WTC11 (cell line): Measurements from ENCODE around the gene FLT3LG. TPM values are rescaled to one million over a fixed set of nuclear protein-coding genes. Genes with fewer than 3 reads are reported as not detected.

Experiments used
- ATF1 ChIP-seq: sonication (generic); formaldehyde crosslinking; IDR thresholded peaks from 2 replicates; pipeline ENCODE4 v1.8.1; 2023; ENCODE audit warnings: mild to moderate bottlenecking, moderate library complexity, missing genetic modification reagents
- GTF2I ChIP-seq: fragments of 250-450 bp; sonication (Bioruptor Pico); conservative IDR thresholded peaks from 2 replicates; pipeline ENCODE4 v1.4.0; 2021; ENCODE audit warnings: mild to moderate bottlenecking
- JUN ChIP-seq: sonication (generic); formaldehyde crosslinking; IDR thresholded peaks from 2 replicates; pipeline ENCODE4 v1.8.0; 2023; ENCODE audit warnings: mild to moderate bottlenecking, missing genetic modification reagents
- KAT7 ChIP-seq: sonication (generic); formaldehyde crosslinking; IDR thresholded peaks from 2 replicates; pipeline ENCODE4 v1.8.1; 2023; ENCODE audit warnings: missing genetic modification reagents, mild to moderate bottlenecking, borderline replicate concordance
- PRRX2 ChIP-seq: fragments of 250-450 bp; sonication (Bioruptor Pico); IDR thresholded peaks from 2 replicates; pipeline ENCODE4 v1.8.0; 2021; ENCODE audit warnings: mild to moderate bottlenecking
- RORB ChIP-seq: fragments of 250-450 bp; sonication (Bioruptor Pico); IDR thresholded peaks from 2 replicates; pipeline ENCODE4 v1.9.0; 2021; ENCODE audit warnings: mild to moderate bottlenecking
- SOX15 ChIP-seq: fragments of 250-450 bp; sonication (Bioruptor Pico); IDR thresholded peaks from 2 replicates; pipeline ENCODE4 v1.9.0; 2021; ENCODE audit warnings: mild to moderate bottlenecking
- TCF7 ChIP-seq: sonication (generic); formaldehyde crosslinking; IDR thresholded peaks from 2 replicates; pipeline ENCODE4 v1.8.0; 2022; ENCODE audit warnings: mild to moderate bottlenecking, low read depth, missing genetic modification reagents, moderate library complexity
- total RNA-seq: library from RNA; stranded (reverse); gene quantifications from 3 replicates; pipeline ENCODE4 v1.2.3, GENCODE V29; 2021
- TF ChIP-seq, protein P1 (sequence below): fragments of 250-450 bp; sonication (Bioruptor Pico); IDR thresholded peaks from 2 replicates; pipeline ENCODE4 v1.9.0; 2021; ENCODE audit warnings: mild to moderate bottlenecking
- TF ChIP-seq, protein P2 (sequence below): sonication (generic); formaldehyde crosslinking; IDR thresholded peaks from 2 replicates; pipeline ENCODE4 v1.8.0; 2022; ENCODE audit warnings: mild to moderate bottlenecking, missing genetic modification reagents
- TF ChIP-seq, protein P3 (sequence below): fragments of 250-450 bp; sonication (Bioruptor Pico); IDR thresholded peaks from 2 replicates; pipeline ENCODE4 v1.8.0; 2021; ENCODE audit warnings: mild to moderate bottlenecking
- TF ChIP-seq, protein P4 (sequence below): sonication (generic); formaldehyde crosslinking; IDR thresholded peaks from 2 replicates; pipeline ENCODE4 v1.8.0; 2023; ENCODE audit warnings: missing genetic modification reagents
- TF ChIP-seq, protein P5 (sequence below): sonication (generic); formaldehyde crosslinking; IDR thresholded peaks from 2 replicates; pipeline ENCODE4 v1.8.0; 2023; ENCODE audit warnings: missing genetic modification reagents, mild to moderate bottlenecking, borderline replicate concordance
- TF ChIP-seq, protein P6 (sequence below): sonication (generic); formaldehyde crosslinking; IDR thresholded peaks from 2 replicates; pipeline ENCODE4 v1.8.1; 2023; ENCODE audit warnings: mild to moderate bottlenecking, missing genetic modification reagents
- TF ChIP-seq, protein P7 (sequence below): sonication (generic); formaldehyde crosslinking; IDR thresholded peaks from 2 replicates; pipeline ENCODE4 v1.8.1; 2022; ENCODE audit warnings: low read depth, missing genetic modification reagents, borderline replicate concordance
- TF ChIP-seq, protein P8 (sequence below): fragments of 250-450 bp; sonication (Bioruptor Pico); IDR thresholded peaks from 2 replicates; pipeline ENCODE4 v1.9.0; 2021; ENCODE audit warnings: mild to moderate bottlenecking
- TF ChIP-seq, protein P9 (sequence below): sonication (generic); formaldehyde crosslinking; IDR thresholded peaks from 2 replicates; pipeline ENCODE4 v1.8.0; 2022; ENCODE audit warnings: missing genetic modification reagents
- TF ChIP-seq, protein P10 (sequence below): fragments of 200-600 bp; IDR thresholded peaks from 2 replicates; pipeline ENCODE4 v1.8.0; 2022; ENCODE audit warnings: antibody characterized with exemption

The FLT3LG gene
- total RNA-seq, 1 experiment from 2014 or later: 2.9 TPM

DNA sequence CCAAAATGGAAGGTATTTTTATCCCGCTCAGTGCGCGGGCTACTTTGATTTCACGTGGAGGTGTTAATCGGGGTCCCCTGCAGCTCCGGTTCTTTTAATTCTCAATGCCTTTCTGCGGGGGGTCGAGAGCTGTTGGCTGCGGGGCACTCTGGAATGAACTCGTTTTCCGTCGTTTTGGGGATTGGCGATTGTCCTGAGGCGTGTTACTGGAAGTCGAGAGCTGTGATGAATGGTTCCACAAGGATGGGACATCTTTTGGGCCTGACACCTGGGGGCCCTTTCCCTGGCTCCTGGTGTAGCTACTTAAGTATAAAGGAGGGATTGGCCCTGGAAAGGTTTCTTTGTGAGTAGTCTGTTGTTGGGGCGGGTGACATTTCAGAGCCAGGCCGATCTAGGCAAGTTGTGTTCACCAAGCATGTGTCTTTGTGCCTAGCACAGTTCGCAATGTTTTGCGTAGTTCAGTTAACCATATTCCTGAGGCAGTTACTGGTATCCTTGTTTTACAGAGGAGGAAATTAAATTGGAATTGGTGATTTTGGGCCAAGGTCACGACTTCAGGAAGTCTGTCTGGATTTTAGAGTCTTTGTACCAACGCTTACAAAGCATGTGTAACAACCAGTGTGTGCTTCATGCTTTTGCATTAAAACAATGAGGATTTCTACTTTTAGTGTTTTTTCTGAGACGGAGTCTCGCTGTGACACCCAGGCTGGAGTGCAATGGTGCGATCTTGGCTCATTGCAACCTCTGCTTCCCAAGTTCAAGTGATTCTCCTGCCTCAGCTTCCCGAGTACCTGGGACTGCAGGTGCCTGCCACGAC lies 14.2 kb downstream of the FLT3LG start (continued):
- TF ChIP-seq, protein P1, sequence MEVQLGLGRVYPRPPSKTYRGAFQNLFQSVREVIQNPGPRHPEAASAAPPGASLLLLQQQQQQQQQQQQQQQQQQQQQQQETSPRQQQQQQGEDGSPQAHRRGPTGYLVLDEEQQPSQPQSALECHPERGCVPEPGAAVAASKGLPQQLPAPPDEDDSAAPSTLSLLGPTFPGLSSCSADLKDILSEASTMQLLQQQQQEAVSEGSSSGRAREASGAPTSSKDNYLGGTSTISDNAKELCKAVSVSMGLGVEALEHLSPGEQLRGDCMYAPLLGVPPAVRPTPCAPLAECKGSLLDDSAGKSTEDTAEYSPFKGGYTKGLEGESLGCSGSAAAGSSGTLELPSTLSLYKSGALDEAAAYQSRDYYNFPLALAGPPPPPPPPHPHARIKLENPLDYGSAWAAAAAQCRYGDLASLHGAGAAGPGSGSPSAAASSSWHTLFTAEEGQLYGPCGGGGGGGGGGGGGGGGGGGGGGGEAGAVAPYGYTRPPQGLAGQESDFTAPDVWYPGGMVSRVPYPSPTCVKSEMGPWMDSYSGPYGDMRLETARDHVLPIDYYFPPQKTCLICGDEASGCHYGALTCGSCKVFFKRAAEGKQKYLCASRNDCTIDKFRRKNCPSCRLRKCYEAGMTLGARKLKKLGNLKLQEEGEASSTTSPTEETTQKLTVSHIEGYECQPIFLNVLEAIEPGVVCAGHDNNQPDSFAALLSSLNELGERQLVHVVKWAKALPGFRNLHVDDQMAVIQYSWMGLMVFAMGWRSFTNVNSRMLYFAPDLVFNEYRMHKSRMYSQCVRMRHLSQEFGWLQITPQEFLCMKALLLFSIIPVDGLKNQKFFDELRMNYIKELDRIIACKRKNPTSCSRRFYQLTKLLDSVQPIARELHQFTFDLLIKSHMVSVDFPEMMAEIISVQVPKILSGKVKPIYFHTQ (CRISPR knock-in tag): peak; percentile 38; the same call in 1 of the 2 replicates
- TF ChIP-seq TCF7 (CRISPR knock-in tag): no peak
- TF ChIP-seq KAT7 (CRISPR knock-in tag): 0 out of 2 replicates have a peak, but pooled peaks have one; percentile 12
- no peak for TF ChIP-seq ATF1 (CRISPR knock-in tag)
- TF ChIP-seq, protein P2, sequence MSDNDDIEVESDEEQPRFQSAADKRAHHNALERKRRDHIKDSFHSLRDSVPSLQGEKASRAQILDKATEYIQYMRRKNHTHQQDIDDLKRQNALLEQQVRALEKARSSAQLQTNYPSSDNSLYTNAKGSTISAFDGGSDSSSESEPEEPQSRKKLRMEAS (CRISPR knock-in tag): no peak
- peak; percentile 84 for TF ChIP-seq PRRX2 (CRISPR knock-in tag)
- TF ChIP-seq, protein P3, sequence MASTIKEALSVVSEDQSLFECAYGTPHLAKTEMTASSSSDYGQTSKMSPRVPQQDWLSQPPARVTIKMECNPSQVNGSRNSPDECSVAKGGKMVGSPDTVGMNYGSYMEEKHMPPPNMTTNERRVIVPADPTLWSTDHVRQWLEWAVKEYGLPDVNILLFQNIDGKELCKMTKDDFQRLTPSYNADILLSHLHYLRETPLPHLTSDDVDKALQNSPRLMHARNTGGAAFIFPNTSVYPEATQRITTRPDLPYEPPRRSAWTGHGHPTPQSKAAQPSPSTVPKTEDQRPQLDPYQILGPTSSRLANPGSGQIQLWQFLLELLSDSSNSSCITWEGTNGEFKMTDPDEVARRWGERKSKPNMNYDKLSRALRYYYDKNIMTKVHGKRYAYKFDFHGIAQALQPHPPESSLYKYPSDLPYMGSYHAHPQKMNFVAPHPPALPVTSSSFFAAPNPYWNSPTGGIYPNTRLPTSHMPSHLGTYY (CRISPR knock-in tag): peak; percentile 79; the same call in 1 of the 2 replicates
- TF ChIP-seq, protein P4, sequence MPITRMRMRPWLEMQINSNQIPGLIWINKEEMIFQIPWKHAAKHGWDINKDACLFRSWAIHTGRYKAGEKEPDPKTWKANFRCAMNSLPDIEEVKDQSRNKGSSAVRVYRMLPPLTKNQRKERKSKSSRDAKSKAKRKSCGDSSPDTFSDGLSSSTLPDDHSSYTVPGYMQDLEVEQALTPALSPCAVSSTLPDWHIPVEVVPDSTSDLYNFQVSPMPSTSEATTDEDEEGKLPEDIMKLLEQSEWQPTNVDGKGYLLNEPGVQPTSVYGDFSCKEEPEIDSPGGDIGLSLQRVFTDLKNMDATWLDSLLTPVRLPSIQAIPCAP (CRISPR knock-in tag): no peak
- TF ChIP-seq RORB (CRISPR knock-in tag): 0 out of 2 replicates have a peak, but pooled peaks have one; percentile 4
- no peak for TF ChIP-seq SOX15 (CRISPR knock-in tag)
- TF ChIP-seq, protein P5, sequence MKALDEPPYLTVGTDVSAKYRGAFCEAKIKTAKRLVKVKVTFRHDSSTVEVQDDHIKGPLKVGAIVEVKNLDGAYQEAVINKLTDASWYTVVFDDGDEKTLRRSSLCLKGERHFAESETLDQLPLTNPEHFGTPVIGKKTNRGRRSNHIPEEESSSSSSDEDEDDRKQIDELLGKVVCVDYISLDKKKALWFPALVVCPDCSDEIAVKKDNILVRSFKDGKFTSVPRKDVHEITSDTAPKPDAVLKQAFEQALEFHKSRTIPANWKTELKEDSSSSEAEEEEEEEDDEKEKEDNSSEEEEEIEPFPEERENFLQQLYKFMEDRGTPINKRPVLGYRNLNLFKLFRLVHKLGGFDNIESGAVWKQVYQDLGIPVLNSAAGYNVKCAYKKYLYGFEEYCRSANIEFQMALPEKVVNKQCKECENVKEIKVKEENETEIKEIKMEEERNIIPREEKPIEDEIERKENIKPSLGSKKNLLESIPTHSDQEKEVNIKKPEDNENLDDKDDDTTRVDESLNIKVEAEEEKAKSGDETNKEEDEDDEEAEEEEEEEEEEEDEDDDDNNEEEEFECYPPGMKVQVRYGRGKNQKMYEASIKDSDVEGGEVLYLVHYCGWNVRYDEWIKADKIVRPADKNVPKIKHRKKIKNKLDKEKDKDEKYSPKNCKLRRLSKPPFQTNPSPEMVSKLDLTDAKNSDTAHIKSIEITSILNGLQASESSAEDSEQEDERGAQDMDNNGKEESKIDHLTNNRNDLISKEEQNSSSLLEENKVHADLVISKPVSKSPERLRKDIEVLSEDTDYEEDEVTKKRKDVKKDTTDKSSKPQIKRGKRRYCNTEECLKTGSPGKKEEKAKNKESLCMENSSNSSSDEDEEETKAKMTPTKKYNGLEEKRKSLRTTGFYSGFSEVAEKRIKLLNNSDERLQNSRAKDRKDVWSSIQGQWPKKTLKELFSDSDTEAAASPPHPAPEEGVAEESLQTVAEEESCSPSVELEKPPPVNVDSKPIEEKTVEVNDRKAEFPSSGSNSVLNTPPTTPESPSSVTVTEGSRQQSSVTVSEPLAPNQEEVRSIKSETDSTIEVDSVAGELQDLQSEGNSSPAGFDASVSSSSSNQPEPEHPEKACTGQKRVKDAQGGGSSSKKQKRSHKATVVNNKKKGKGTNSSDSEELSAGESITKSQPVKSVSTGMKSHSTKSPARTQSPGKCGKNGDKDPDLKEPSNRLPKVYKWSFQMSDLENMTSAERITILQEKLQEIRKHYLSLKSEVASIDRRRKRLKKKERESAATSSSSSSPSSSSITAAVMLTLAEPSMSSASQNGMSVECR (CRISPR knock-in tag): no peak
- no peak for TF ChIP-seq GTF2I (CRISPR knock-in tag)
- TF ChIP-seq JUN: 0 out of 2 replicates have a peak, but pooled peaks have one; percentile 41
- TF ChIP-seq, protein P6, sequence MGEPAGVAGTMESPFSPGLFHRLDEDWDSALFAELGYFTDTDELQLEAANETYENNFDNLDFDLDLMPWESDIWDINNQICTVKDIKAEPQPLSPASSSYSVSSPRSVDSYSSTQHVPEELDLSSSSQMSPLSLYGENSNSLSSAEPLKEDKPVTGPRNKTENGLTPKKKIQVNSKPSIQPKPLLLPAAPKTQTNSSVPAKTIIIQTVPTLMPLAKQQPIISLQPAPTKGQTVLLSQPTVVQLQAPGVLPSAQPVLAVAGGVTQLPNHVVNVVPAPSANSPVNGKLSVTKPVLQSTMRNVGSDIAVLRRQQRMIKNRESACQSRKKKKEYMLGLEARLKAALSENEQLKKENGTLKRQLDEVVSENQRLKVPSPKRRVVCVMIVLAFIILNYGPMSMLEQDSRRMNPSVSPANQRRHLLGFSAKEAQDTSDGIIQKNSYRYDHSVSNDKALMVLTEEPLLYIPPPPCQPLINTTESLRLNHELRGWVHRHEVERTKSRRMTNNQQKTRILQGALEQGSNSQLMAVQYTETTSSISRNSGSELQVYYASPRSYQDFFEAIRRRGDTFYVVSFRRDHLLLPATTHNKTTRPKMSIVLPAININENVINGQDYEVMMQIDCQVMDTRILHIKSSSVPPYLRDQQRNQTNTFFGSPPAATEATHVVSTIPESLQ: no peak
- TF ChIP-seq, protein P7, sequence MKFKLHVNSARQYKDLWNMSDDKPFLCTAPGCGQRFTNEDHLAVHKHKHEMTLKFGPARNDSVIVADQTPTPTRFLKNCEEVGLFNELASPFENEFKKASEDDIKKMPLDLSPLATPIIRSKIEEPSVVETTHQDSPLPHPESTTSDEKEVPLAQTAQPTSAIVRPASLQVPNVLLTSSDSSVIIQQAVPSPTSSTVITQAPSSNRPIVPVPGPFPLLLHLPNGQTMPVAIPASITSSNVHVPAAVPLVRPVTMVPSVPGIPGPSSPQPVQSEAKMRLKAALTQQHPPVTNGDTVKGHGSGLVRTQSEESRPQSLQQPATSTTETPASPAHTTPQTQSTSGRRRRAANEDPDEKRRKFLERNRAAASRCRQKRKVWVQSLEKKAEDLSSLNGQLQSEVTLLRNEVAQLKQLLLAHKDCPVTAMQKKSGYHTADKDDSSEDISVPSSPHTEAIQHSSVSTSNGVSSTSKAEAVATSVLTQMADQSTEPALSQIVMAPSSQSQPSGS (CRISPR knock-in tag): no peak
- TF ChIP-seq, protein P8, sequence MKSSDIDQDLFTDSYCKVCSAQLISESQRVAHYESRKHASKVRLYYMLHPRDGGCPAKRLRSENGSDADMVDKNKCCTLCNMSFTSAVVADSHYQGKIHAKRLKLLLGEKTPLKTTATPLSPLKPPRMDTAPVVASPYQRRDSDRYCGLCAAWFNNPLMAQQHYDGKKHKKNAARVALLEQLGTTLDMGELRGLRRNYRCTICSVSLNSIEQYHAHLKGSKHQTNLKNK (CRISPR knock-in tag): no peak
- TF ChIP-seq, protein P9, sequence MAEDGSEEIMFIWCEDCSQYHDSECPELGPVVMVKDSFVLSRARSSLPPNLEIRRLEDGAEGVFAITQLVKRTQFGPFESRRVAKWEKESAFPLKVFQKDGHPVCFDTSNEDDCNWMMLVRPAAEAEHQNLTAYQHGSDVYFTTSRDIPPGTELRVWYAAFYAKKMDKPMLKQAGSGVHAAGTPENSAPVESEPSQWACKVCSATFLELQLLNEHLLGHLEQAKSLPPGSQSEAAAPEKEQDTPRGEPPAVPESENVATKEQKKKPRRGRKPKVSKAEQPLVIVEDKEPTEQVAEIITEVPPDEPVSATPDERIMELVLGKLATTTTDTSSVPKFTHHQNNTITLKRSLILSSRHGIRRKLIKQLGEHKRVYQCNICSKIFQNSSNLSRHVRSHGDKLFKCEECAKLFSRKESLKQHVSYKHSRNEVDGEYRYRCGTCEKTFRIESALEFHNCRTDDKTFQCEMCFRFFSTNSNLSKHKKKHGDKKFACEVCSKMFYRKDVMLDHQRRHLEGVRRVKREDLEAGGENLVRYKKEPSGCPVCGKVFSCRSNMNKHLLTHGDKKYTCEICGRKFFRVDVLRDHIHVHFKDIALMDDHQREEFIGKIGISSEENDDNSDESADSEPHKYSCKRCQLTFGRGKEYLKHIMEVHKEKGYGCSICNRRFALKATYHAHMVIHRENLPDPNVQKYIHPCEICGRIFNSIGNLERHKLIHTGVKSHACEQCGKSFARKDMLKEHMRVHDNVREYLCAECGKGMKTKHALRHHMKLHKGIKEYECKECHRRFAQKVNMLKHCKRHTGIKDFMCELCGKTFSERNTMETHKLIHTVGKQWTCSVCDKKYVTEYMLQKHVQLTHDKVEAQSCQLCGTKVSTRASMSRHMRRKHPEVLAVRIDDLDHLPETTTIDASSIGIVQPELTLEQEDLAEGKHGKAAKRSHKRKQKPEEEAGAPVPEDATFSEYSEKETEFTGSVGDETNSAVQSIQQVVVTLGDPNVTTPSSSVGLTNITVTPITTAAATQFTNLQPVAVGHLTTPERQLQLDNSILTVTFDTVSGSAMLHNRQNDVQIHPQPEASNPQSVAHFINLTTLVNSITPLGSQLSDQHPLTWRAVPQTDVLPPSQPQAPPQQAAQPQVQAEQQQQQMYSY (CRISPR knock-in tag): no peak
- TF ChIP-seq, protein P10, sequence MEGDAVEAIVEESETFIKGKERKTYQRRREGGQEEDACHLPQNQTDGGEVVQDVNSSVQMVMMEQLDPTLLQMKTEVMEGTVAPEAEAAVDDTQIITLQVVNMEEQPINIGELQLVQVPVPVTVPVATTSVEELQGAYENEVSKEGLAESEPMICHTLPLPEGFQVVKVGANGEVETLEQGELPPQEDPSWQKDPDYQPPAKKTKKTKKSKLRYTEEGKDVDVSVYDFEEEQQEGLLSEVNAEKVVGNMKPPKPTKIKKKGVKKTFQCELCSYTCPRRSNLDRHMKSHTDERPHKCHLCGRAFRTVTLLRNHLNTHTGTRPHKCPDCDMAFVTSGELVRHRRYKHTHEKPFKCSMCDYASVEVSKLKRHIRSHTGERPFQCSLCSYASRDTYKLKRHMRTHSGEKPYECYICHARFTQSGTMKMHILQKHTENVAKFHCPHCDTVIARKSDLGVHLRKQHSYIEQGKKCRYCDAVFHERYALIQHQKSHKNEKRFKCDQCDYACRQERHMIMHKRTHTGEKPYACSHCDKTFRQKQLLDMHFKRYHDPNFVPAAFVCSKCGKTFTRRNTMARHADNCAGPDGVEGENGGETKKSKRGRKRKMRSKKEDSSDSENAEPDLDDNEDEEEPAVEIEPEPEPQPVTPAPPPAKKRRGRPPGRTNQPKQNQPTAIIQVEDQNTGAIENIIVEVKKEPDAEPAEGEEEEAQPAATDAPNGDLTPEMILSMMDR: no peak
